Measurements from ENCODE around the gene GMPR. TPM values are rescaled to one million over a fixed set of nuclear protein-coding genes. Genes with fewer than 3 reads are reported as not detected.

The GMPR gene
- total RNA-seq, 1 experiment from 2014 or later: 24.0 TPM

DNA sequence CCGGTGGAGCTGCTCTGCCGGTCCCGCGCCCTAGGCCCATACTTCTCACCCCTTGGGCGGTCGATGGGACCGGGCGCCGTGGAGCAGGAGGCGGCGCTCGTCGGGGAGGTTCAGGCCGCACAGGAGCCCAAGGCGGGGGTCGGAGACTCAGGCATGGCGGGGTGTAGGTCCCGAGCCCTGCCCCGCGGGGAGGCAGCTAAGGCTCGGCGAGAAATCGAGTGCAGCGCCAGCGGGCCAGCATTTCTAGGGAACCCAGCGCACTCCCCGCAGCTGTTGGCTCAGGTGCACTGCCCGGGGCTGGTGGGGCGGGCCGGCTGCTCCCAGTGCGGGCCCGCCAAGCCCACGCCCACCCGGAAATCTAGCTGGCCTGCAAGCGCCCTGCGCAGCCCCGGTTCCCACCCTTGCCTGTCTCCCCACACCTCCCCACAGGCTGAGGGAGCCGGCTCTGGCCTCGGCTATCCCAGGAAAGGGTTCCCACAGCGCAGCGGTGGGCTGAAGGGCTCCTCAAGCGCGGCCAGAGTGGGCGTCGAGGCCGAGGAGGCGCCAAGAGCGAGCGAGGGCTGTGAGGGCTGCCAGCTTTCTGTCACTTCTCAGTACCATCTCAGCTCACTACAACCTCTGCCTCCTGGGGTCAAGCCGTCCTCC, 40.2 kb upstream of the GMPR start:
- no peak overlapping the region for H3K9ac ChIP-seq (ENCODE audit: low read length)
- no TSS peak for BruUV-seq (replicated peaks)
- TF ChIP-seq TCF7L2 (IDR thresholded peaks at IDR 0.05; ENCODE audit: borderline replicate concordance, extremely low read depth, insufficient read depth, insufficient read length) (no peak), SIN3A (IDR thresholded peaks at IDR 0.05; ENCODE audit: low read depth) (no peak), CBX3 (IDR thresholded peaks at IDR 0.05; ENCODE audit: low read depth) (no peak), EGR1 (IDR thresholded peaks at IDR 0.05; ENCODE audit: low read depth) (no peak), ZNF274 (IDR thresholded peaks at IDR 0.05; ENCODE audit: low read depth, low read length) (no peak), FOSL1 (IDR thresholded peaks at IDR 0.05; ENCODE audit: low read depth) (no peak), CEBPB (IDR thresholded peaks at IDR 0.05; ENCODE audit: low read depth) (no peak), EZH2phosphoT487 (IDR thresholded peaks at IDR 0.05; ENCODE audit: borderline replicate concordance) (no peak), YY1 (IDR thresholded peaks at IDR 0.05; ENCODE audit: extremely low read depth, insufficient replicate concordance, low read depth, low read length) (no peak)
- TF ChIP-seq, protein P1, sequence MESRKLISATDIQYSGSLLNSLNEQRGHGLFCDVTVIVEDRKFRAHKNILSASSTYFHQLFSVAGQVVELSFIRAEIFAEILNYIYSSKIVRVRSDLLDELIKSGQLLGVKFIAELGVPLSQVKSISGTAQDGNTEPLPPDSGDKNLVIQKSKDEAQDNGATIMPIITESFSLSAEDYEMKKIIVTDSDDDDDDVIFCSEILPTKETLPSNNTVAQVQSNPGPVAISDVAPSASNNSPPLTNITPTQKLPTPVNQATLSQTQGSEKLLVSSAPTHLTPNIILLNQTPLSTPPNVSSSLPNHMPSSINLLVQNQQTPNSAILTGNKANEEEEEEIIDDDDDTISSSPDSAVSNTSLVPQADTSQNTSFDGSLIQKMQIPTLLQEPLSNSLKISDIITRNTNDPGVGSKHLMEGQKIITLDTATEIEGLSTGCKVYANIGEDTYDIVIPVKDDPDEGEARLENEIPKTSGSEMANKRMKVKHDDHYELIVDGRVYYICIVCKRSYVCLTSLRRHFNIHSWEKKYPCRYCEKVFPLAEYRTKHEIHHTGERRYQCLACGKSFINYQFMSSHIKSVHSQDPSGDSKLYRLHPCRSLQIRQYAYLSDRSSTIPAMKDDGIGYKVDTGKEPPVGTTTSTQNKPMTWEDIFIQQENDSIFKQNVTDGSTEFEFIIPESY (IDR thresholded peaks at IDR 0.05; ENCODE audit: extremely low read depth, insufficient replicate concordance, low read length): no peak
- H3K27ac ChIP-seq (ENCODE audit: low read depth, low read length): no peak overlapping the region
- H3K4me2 ChIP-seq (ENCODE audit: low read length): no peak overlapping the region
- DNase-seq (ENCODE audit: low read depth, low spot score) (no peak), ATAC-seq (no peak)
- H2AFZ ChIP-seq (ENCODE audit: low read depth, low read length, poor library complexity, severe bottlenecking): no peak overlapping the region
- H4K20me1 ChIP-seq (ENCODE audit: insufficient read depth): no peaks in the 10 kb centered on the region
- RAD21 ChIA-PET (ENCODE audit: low non-redundant PET in 1 of 2, low total read pairs in 2 of 2, uncharacterized antibody in 2 of 2, unreplicated experiment in 2 of 2): no interaction called here
- H3K79me2 ChIP-seq (ENCODE audit: insufficient read depth, low read length): no peaks in the 10 kb centered on the region
- no peak overlapping the region for H3K4me3 ChIP-seq (replicated peaks in 1 of 2; ENCODE audit: low read depth in 1 of 2, low read length in 2 of 2)
- no peaks in the 10 kb centered on the region for H3K9me2 ChIP-seq (ENCODE audit: insufficient read depth)
- CTCF ChIA-PET: interaction anchor here (2.1 kb wide), 1 partner anchor 15 kb away, joined by 5 read pairs; no protein-coding TSS in a partner anchor
- no peaks in the 10 kb centered on the region for H3K27me3 ChIP-seq (ENCODE audit: insufficient read depth, low read length)
- no peaks in the 10 kb centered on the region for H3K36me3 ChIP-seq (ENCODE audit: control insufficient read depth in 1 of 2, insufficient read depth in 2 of 2, low read length in 2 of 2)
- intact Hi-C loops (cut with micrococcal nuclease): no loop called here
- no peaks in the 10 kb centered on the region for H3K9me3 ChIP-seq (ENCODE audit: control insufficient read depth in 1 of 2, insufficient read depth in 1 of 2, low read depth in 1 of 2, low read length in 2 of 2)
- H3K4me1 ChIP-seq (ENCODE audit: control insufficient read depth in 1 of 2, insufficient read depth in 2 of 2, low read length in 2 of 2): no peaks in the 10 kb centered on the region
- POLR2A ChIA-PET: no interaction called here
